CD14-positive monocyte (primary cell): ENCODE measurements around the gene CDH13. TPM values are rescaled to one million over a fixed set of nuclear protein-coding genes. Genes with fewer than 3 reads are reported as not detected.

ENCODE experiments used
- DNase-seq, 3 donors: peaks; one replicate each; pipeline ENCODE4 v3.0.0-alpha.2; 2011 to 2022
- H2AFZ ChIP-seq: 2 replicates; pipeline ENCODE4 v1.6.0; 2012; ENCODE audit warnings: mild to moderate bottlenecking, low read depth, low read length, inconsistent platforms; ENCODE audit not compliant: insufficient read depth, poor library complexity, severe bottlenecking
- H3K27ac ChIP-seq, 2 donors: 1 replicate in 1 of 2; 2 replicates in 1 of 2; pipeline ENCODE4 v1.5.1; 2012 to 2013; ENCODE audit warnings: low read length in 2 of 2, control low read depth in 1 of 2, inconsistent platforms in 1 of 2, low read depth in 1 of 2, mild to moderate bottlenecking in 1 of 2
- H3K27me3 ChIP-seq, 2 donors: one replicate each; pipeline versions ENCODE4 v1.6.0 to v1.6.1; 2011 to 2013; ENCODE audit warnings: low read length in 2 of 2; ENCODE audit not compliant: control insufficient read depth in 2 of 2, insufficient read depth in 2 of 2
- H3K36me3 ChIP-seq, 2 donors: replicated peaks in 1 of 2; 1 replicate in 1 of 2; 2 replicates in 1 of 2; pipeline versions ENCODE4 v1.5.1 to v1.6.1; 2012 to 2013; ENCODE audit warnings: low read length in 2 of 2, control low read depth in 1 of 2, inconsistent platforms in 1 of 2, mild to moderate bottlenecking in 1 of 2; ENCODE audit not compliant: insufficient read depth in 2 of 2, control insufficient read depth in 1 of 2
- H3K4me1 ChIP-seq, 2 donors: 1 replicate in 1 of 2; 2 replicates in 1 of 2; pipeline versions ENCODE4 v1.5.1 to v1.6.1; 2012 to 2013; ENCODE audit warnings: low read length in 2 of 2, control low read depth in 1 of 2, inconsistent platforms in 1 of 2, mild to moderate bottlenecking in 1 of 2, moderate library complexity in 1 of 2; ENCODE audit not compliant: insufficient read depth in 2 of 2, control insufficient read depth in 1 of 2
- H3K4me2 ChIP-seq: replicated peaks from 2 replicates; pipeline ENCODE3; 2012; ENCODE audit warnings: low read length, moderate library complexity, mild to moderate bottlenecking; ENCODE audit not compliant: poor library complexity, severe bottlenecking; ENCODE audit errors: extremely low read depth
- H3K4me3 ChIP-seq, 3 experiments: fragments of 200-600 bp in 1 of 3; sonication (generic) in 1 of 3; replicated peaks in 1 of 3; 1 replicate in 2 of 3; 2 replicates in 1 of 3; pipeline ENCODE4 v1.5.1; 2011 to 2013; ENCODE audit warnings: low read length in 3 of 3, mild to moderate bottlenecking in 3 of 3, control low read depth in 2 of 3, low read depth in 2 of 3, inconsistent platforms in 1 of 3, moderate library complexity in 1 of 3
- H3K79me2 ChIP-seq: 2 replicates; pipeline ENCODE4 v1.6.0; 2012; ENCODE audit warnings: mild to moderate bottlenecking, control low read depth, inconsistent platforms, low read length, moderate library complexity; ENCODE audit not compliant: insufficient read depth
- H3K9ac ChIP-seq: 2 replicates; pipeline ENCODE4 v1.6.0; 2017; ENCODE audit warnings: low read length, mild to moderate bottlenecking; ENCODE audit not compliant: insufficient read depth, poor library complexity, severe bottlenecking
- H3K9me3 ChIP-seq, 2 donors: replicated peaks in 1 of 2; 1 replicate in 1 of 2; 2 replicates in 1 of 2; pipeline versions ENCODE4 v1.5.1 to v1.6.1; 2012 to 2013; ENCODE audit warnings: low read length in 2 of 2, control low read depth in 1 of 2; ENCODE audit not compliant: control insufficient read depth in 1 of 2, insufficient read depth in 1 of 2
- H4K20me1 ChIP-seq: 2 replicates; pipeline ENCODE4 v1.6.0; 2012; ENCODE audit warnings: mild to moderate bottlenecking, low read length, control low read depth, moderate library complexity; ENCODE audit not compliant: insufficient read depth
- H3K27ac Mint-ChIP-seq, 7 donors: one replicate each; pipeline ENCODE4 v1.8.0; 2020; ENCODE audit warnings: mild to moderate bottlenecking in 7 of 7, mixed read lengths in 7 of 7, moderate library complexity in 6 of 7, inconsistent platforms in 2 of 7
- H3K27me3 Mint-ChIP-seq, 3 donors: one replicate each; pipeline ENCODE4 v1.8.0; 2021 to 2022; ENCODE audit warnings: low read depth in 3 of 3, mild to moderate bottlenecking in 3 of 3, mixed read lengths in 3 of 3, moderate library complexity in 3 of 3, inconsistent platforms in 1 of 3
- H3K36me3 Mint-ChIP-seq, 2 donors: one replicate each; pipeline ENCODE4 v1.8.0; 2020; ENCODE audit warnings: mixed read lengths in 2 of 2, inconsistent platforms in 1 of 2, mild to moderate bottlenecking in 1 of 2
- H3K4me1 Mint-ChIP-seq: one replicate; pipeline ENCODE4 v1.8.0; 2020; ENCODE audit warnings: mild to moderate bottlenecking, mixed read lengths
- H3K4me3 Mint-ChIP-seq, 2 donors: one replicate each; pipeline ENCODE4 v1.8.0; 2020; ENCODE audit warnings: mild to moderate bottlenecking in 2 of 2, mixed read lengths in 2 of 2, moderate library complexity in 1 of 2
- H3K9me3 Mint-ChIP-seq, 7 donors: one replicate each; pipeline ENCODE4 v1.8.0; 2020 to 2022; ENCODE audit warnings: mixed read lengths in 7 of 7, mild to moderate bottlenecking in 6 of 7, moderate library complexity in 6 of 7, inconsistent platforms in 2 of 7
- CTCF ChIP-seq: fragments of 200-600 bp; IDR thresholded peaks from one replicate; pipeline ENCODE4 v1.8.0; 2022; ENCODE audit warnings: antibody characterized with exemption, mild to moderate bottlenecking
- WGBS: methylation state at CpG from one replicate; pipeline ENCODE4 v1.1.5; 2013; ENCODE audit warnings: missing lambda C conversion rate; ENCODE audit not compliant: insufficient coverage; 5-methylcytosine and 5-hydroxymethylcytosine counted together
- intact Hi-C, 2 donors: fragments of 100-400 bp; cut with micrococcal nuclease; formaldehyde crosslinking; loops; one replicate each; pipeline versions ENCODE4 v1.15.0 to v1.15.1; 2023
- polyA plus RNA-seq, 3 donors: library from polyadenylated mRNA; depleted of rRNA in 1 of 3; unstranded in 2 of 3; stranded (reverse) in 1 of 3; fragments of 300-500 nt in 2 of 3; fragments of >200 nt in 1 of 3; fragmentation: Illumina TruSeq in 2 of 3; gene quantifications; 1 replicate in 2 of 3; 2 replicates in 1 of 3; pipeline ENCODE4 v1.2.3, GENCODE V29; 2012 to 2021

The CDH13 gene
- polyA plus RNA-seq, 3 donors, result 0.13 to 0.19 TPM; not detected in 1

- Histone ChIP-seq H3K36me3 (no peaks in the 10 kb centered on the region), H4K20me1 (no peaks in the 10 kb centered on the region), H3K27me3 (peaks cover 26 to 55% of the 10 kb centered on the region in 2 donors), H3K9me3 (peaks cover 0 to 15% of the 10 kb centered on the region in 2 donors), H3K9ac (no peak overlapping the region), H3K4me2 (no peak overlapping the region), H3K4me1 (no peaks in the 10 kb centered on the region), H2AFZ (no peak overlapping the region), H3K27ac (no peak overlapping the region), H3K79me2 (no peaks in the 10 kb centered on the region), H3K4me3 (no peak overlapping the region)
- H3K9me3 Mint-ChIP-seq, result peaks cover 0 to 7% (median 1%) of the 10 kb centered on the region in 7 donors
- intact Hi-C loops, result no loop called here
- no peak overlapping the region for H3K27ac Mint-ChIP-seq
- peaks cover 46 to 58% (median 54%) of the 10 kb centered on the region in 3 donors for H3K27me3 Mint-ChIP-seq
- H3K4me1 Mint-ChIP-seq, result no peaks in the 10 kb centered on the region
- no peak for DNase-seq
- H3K36me3 Mint-ChIP-seq, result no peaks in the 10 kb centered on the region
- no peak for TF ChIP-seq CTCF
- 92% methylated on average over 4 of the region's 8 CpGs for WGBS
- peak overlapping the region in 1 of 2 donors; percentile 68 for H3K4me3 Mint-ChIP-seq
These were observed 1.5 kb upstream of the CDH13 start for GRCh38 chr16:82625066-82625968.

- intact Hi-C loops, result no loop called here
- TF ChIP-seq CTCF, result no peak
- H3K4me1 ChIP-seq, result no peaks in the 10 kb centered on the region
- H3K4me3 Mint-ChIP-seq, result peak overlapping the region in 1 of 2 donors; percentile 41
- no peaks in the 10 kb centered on the region for H3K36me3 Mint-ChIP-seq
- no peak overlapping the region for H3K4me3 ChIP-seq
- H3K9me3 Mint-ChIP-seq, result peaks cover 0 to 7% (median 1%) of the 10 kb centered on the region in 7 donors
- no peak overlapping the region for H3K27ac Mint-ChIP-seq
- H3K4me1 Mint-ChIP-seq, result no peaks in the 10 kb centered on the region
- H3K27me3 ChIP-seq, result peaks cover 29 to 65% of the 10 kb centered on the region in 2 donors
- H4K20me1 ChIP-seq, result no peaks in the 10 kb centered on the region
- H3K79me2 ChIP-seq, result no peaks in the 10 kb centered on the region
- DNase-seq, result no peak
- H3K9ac ChIP-seq, result no peak overlapping the region
- H3K4me2 ChIP-seq, result no peak overlapping the region
- peaks cover 0 to 15% of the 10 kb centered on the region in 2 donors for H3K9me3 ChIP-seq
- WGBS, result 15% methylated on average over 13 of the region's 13 CpGs
- no peak overlapping the region for H3K27ac ChIP-seq
- peaks cover 45 to 64% (median 50%) of the 10 kb centered on the region in 3 donors for H3K27me3 Mint-ChIP-seq
- no peak overlapping the region for H2AFZ ChIP-seq
- no peaks in the 10 kb centered on the region for H3K36me3 ChIP-seq
These were observed 1.3 kb downstream of the CDH13 start for GRCh38 chr16:82628088-82628423.
